ENCODE results near the gene LMO2.
"Not testable (repeated sequence)": the region's sequence is repeated elsewhere in the genome, so short reads cannot be mapped to it uniquely, and the experiment has no call there.

The LMO2 gene

DNA sequence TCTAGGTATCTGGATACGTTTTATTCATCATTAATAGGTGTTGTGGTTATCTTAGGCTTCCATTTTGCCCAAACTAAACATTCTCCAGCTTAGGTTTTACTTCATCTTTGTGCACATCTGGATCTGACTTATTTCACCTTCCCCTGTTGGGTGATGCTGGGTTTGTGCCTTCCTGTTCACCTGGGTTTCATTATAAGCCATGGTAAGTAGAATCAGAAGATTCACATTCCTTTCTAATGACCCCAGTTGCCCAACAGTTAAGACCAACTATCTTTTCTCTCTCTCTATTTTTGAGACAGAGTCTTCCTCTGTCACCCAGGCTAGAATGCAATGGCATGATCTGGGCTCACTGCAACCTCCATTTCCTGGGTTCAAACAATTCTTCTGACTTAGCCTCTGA lies 44.6 kb downstream of the LMO2 start:
- H3K27ac ChIP-seq (ENCODE audit: low read depth, low read length), result no peak overlapping the region
- no peak overlapping the region for H2AFZ ChIP-seq (ENCODE audit: low read depth, low read length, severe bottlenecking)
- H3K9me2 ChIP-seq (replicated peaks; ENCODE audit: insufficient read depth, low read length), result no peaks in the 10 kb centered on the region
- H3K4me3 ChIP-seq (ENCODE audit: insufficient read depth, low read length, poor library complexity, severe bottlenecking), result no peak overlapping the region
- no peak overlapping the region for H3K9ac ChIP-seq (ENCODE audit: low read length)
- H3K79me2 ChIP-seq (ENCODE audit: insufficient read depth, low read length), result no peaks in the 10 kb centered on the region
- no peaks in the 10 kb centered on the region for H3F3A ChIP-seq (ENCODE audit: insufficient read depth)
- H3K4me2 ChIP-seq (ENCODE audit: low read depth, low read length, poor library complexity, severe bottlenecking), result no peak overlapping the region
- no peaks in the 10 kb centered on the region for H3K9me3 ChIP-seq (ENCODE audit: insufficient read depth, low read length)
- no peaks in the 10 kb centered on the region for H3K36me3 ChIP-seq (ENCODE audit: low read length)
- no peaks in the 10 kb centered on the region for H4K20me1 ChIP-seq (ENCODE audit: low read depth, low read length)
- no peak for TF ChIP-seq EZH2phosphoT487 (conservative IDR thresholded peaks at IDR 0.05; ENCODE audit: low read length)
- TF ChIP-seq, protein P1, sequence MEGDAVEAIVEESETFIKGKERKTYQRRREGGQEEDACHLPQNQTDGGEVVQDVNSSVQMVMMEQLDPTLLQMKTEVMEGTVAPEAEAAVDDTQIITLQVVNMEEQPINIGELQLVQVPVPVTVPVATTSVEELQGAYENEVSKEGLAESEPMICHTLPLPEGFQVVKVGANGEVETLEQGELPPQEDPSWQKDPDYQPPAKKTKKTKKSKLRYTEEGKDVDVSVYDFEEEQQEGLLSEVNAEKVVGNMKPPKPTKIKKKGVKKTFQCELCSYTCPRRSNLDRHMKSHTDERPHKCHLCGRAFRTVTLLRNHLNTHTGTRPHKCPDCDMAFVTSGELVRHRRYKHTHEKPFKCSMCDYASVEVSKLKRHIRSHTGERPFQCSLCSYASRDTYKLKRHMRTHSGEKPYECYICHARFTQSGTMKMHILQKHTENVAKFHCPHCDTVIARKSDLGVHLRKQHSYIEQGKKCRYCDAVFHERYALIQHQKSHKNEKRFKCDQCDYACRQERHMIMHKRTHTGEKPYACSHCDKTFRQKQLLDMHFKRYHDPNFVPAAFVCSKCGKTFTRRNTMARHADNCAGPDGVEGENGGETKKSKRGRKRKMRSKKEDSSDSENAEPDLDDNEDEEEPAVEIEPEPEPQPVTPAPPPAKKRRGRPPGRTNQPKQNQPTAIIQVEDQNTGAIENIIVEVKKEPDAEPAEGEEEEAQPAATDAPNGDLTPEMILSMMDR (IDR thresholded peaks at IDR 0.05; ENCODE audit: insufficient read depth, low read length, poor library complexity, severe bottlenecking), result no peak
- H3K27me3 ChIP-seq (ENCODE audit: low read length), result no peaks in the 10 kb centered on the region

DNA sequence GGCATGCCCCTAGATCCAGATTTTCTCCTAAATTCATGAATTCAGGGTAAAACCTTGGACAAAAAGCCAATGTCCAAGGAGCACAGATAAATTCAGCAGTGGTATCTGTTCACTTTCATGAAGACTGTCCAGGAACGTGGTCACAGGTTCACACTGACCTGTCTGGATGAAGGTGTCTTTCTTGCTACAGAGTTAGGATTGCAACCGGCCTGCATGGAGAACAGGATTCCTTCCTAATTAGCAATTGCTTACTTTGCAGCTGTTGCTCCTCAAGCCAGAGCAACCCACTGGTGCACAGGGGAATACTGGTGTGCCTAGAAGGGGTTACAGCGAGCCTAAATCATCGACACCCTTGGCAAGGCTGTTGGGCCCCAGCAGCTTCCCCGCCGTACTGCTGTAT lies 47.6 kb downstream of the LMO2 start:
- H3K9me3 ChIP-seq (ENCODE audit: insufficient read depth, low read length), result no peaks in the 10 kb centered on the region
- H3F3A ChIP-seq (ENCODE audit: insufficient read depth), result no peaks in the 10 kb centered on the region
- H3K27ac ChIP-seq (ENCODE audit: low read depth, low read length), result no peak overlapping the region
- no peaks in the 10 kb centered on the region for H3K9me2 ChIP-seq (replicated peaks; ENCODE audit: insufficient read depth, low read length)
- H3K27me3 ChIP-seq (ENCODE audit: low read length), result no peaks in the 10 kb centered on the region
- H4K20me1 ChIP-seq (ENCODE audit: low read depth, low read length), result no peaks in the 10 kb centered on the region
- no peaks in the 10 kb centered on the region for H3K79me2 ChIP-seq (ENCODE audit: insufficient read depth, low read length)
- H3K4me3 ChIP-seq (ENCODE audit: insufficient read depth, low read length, poor library complexity, severe bottlenecking), result no peak overlapping the region
- no peaks in the 10 kb centered on the region for H3K36me3 ChIP-seq (ENCODE audit: low read length)
- H3K4me2 ChIP-seq (ENCODE audit: low read depth, low read length, poor library complexity, severe bottlenecking), result no peak overlapping the region
- H2AFZ ChIP-seq (ENCODE audit: low read depth, low read length, severe bottlenecking), result no peak overlapping the region
- no peak for TF ChIP-seq EZH2phosphoT487 (conservative IDR thresholded peaks at IDR 0.05; ENCODE audit: low read length)
- no peak overlapping the region for H3K9ac ChIP-seq (ENCODE audit: low read length)

- Histone ChIP-seq H3K79me2 (ENCODE audit: insufficient read depth, low read length) (no peaks in the 10 kb centered on the region), H3K9me3 (ENCODE audit: insufficient read depth, low read length) (no peaks in the 10 kb centered on the region), H3K36me3 (ENCODE audit: low read length) (no peaks in the 10 kb centered on the region), H3K9me2 (replicated peaks; ENCODE audit: insufficient read depth, low read length) (no peaks in the 10 kb centered on the region), H3K9ac (ENCODE audit: low read length) (no peak overlapping the region), H3K4me2 (ENCODE audit: low read depth, low read length, poor library complexity, severe bottlenecking) (no peak overlapping the region), H2AFZ (ENCODE audit: low read depth, low read length, severe bottlenecking) (no peak overlapping the region), H3K27me3 (ENCODE audit: low read length) (no peaks in the 10 kb centered on the region), H3F3A (ENCODE audit: insufficient read depth) (no peaks in the 10 kb centered on the region), H3K4me3 (ENCODE audit: insufficient read depth, low read length, poor library complexity, severe bottlenecking) (no peak overlapping the region), H3K27ac (ENCODE audit: low read depth, low read length) (no peak overlapping the region), H4K20me1 (ENCODE audit: low read depth, low read length) (no peaks in the 10 kb centered on the region)
- TF ChIP-seq EZH2phosphoT487 (conservative IDR thresholded peaks at IDR 0.05; ENCODE audit: low read length), result no peak
- TF ChIP-seq, protein P1 (IDR thresholded peaks at IDR 0.05; ENCODE audit: insufficient read depth, low read length, poor library complexity, severe bottlenecking), result no peak
Observed at GRCh38 chr11:33843018-33843417, 48.9 kb downstream of the LMO2 start.

DNA sequence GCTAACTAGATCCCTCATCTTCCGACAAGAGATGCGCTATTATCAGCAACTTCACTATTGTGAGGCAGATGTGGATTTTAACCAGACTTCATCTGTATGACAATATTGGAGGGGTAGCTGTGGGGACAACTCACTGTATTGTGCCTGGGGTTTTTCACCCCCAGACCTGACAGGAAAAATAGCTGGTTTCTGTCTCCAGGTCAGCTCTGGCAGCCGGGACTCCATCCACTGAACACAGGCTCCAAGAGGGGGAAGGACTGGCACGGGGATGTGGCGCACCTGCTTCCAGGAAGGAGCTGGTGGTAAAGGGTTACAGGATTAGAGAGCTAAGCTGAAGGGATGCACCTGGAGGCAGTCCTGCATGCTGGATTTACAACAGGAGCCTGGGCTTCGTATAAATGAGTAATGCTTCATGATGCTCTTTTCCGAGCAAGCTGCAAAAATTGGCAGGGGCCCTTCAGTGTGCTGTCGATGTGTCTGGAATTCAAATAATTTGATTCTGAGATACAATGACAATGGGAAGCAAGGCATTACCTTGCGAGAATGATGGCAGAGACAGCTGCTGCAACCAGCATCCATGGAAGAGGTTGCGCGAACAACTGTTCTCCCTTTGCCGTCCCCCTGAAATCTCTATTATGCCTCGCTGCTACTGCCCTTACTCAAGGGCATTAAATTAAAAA lies 49.5 kb downstream of the LMO2 start:
- Histone ChIP-seq H3F3A (ENCODE audit: insufficient read depth) (no peaks in the 10 kb centered on the region), H3K27ac (ENCODE audit: low read depth, low read length) (no peak overlapping the region), H3K9me3 (ENCODE audit: insufficient read depth, low read length) (no peaks in the 10 kb centered on the region), H3K9me2 (replicated peaks; ENCODE audit: insufficient read depth, low read length) (no peaks in the 10 kb centered on the region), H3K79me2 (ENCODE audit: insufficient read depth, low read length) (no peaks in the 10 kb centered on the region), H3K27me3 (ENCODE audit: low read length) (no peaks in the 10 kb centered on the region), H2AFZ (ENCODE audit: low read depth, low read length, severe bottlenecking) (no peak overlapping the region), H3K9ac (ENCODE audit: low read length) (no peak overlapping the region), H4K20me1 (ENCODE audit: low read depth, low read length) (no peaks in the 10 kb centered on the region), H3K36me3 (ENCODE audit: low read length) (no peaks in the 10 kb centered on the region), H3K4me2 (ENCODE audit: low read depth, low read length, poor library complexity, severe bottlenecking) (no peak overlapping the region), H3K4me3 (ENCODE audit: insufficient read depth, low read length, poor library complexity, severe bottlenecking) (no peak overlapping the region)
- no peak for TF ChIP-seq EZH2phosphoT487 (conservative IDR thresholded peaks at IDR 0.05; ENCODE audit: low read length)
- TF ChIP-seq, protein P1 (IDR thresholded peaks at IDR 0.05; ENCODE audit: insufficient read depth, low read length, poor library complexity, severe bottlenecking), result no peak

DNA sequence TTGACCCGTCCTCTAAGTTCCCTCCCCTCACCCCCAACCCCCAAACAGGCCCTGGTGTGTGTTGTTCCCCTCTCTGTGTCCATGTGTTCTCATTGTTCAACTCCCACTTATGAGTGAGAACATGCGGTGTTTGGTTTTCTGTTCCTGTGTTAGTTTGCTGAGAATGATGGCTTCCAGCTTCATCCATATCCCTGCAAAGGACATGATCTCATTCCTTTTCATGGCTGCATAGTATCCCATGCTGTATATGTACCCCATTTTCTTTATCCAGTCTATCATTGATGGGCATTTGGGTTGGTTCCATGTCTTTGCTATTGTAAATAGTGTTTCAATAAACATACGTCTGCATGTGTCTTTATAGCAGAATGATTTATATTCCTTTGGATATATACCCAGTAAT lies 53.6 kb downstream of the LMO2 start:
- H3K36me3 ChIP-seq (ENCODE audit: low read length); H4K20me1 ChIP-seq (ENCODE audit: low read depth, low read length); H2AFZ ChIP-seq (ENCODE audit: low read depth, low read length, severe bottlenecking); H3K27ac ChIP-seq (ENCODE audit: low read depth, low read length); H3K4me2 ChIP-seq (ENCODE audit: low read depth, low read length, poor library complexity, severe bottlenecking); H3K27me3 ChIP-seq (ENCODE audit: low read length); H3K9ac ChIP-seq (ENCODE audit: low read length); H3K9me2 ChIP-seq (replicated peaks; ENCODE audit: insufficient read depth, low read length); H3F3A ChIP-seq (ENCODE audit: insufficient read depth); H3K4me3 ChIP-seq (ENCODE audit: insufficient read depth, low read length, poor library complexity, severe bottlenecking); H3K79me2 ChIP-seq (ENCODE audit: insufficient read depth, low read length); H3K9me3 ChIP-seq (ENCODE audit: insufficient read depth, low read length): not testable (repeated sequence)

DNA sequence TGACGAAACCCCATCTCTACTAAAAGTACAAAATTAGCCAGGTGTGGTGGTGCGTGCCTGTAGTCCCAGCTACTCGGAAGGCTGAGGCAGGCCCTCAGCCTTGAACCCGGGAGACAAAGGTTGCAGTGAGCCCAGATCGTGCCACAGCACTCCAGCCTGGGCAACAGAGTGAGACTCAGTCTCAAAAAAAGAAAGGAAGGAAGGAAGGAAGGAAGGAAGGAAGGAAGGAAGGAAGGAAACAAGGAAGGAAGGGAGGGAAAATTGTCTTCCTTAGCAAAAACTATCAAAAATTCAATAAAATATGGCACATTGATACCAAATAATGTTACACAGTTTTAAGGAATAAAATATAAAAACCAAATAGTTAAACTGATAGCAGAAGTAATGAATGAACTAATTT lies 54.5 kb downstream of the LMO2 start:
- H3K9me3 ChIP-seq (ENCODE audit: insufficient read depth, low read length); H3F3A ChIP-seq (ENCODE audit: insufficient read depth); H3K79me2 ChIP-seq (ENCODE audit: insufficient read depth, low read length); H3K9ac ChIP-seq (ENCODE audit: low read length); H4K20me1 ChIP-seq (ENCODE audit: low read depth, low read length); H3K9me2 ChIP-seq (replicated peaks; ENCODE audit: insufficient read depth, low read length); H3K4me2 ChIP-seq (ENCODE audit: low read depth, low read length, poor library complexity, severe bottlenecking); H3K27me3 ChIP-seq (ENCODE audit: low read length); H3K4me3 ChIP-seq (ENCODE audit: insufficient read depth, low read length, poor library complexity, severe bottlenecking); H2AFZ ChIP-seq (ENCODE audit: low read depth, low read length, severe bottlenecking); H3K27ac ChIP-seq (ENCODE audit: low read depth, low read length); H3K36me3 ChIP-seq (ENCODE audit: low read length): not testable (repeated sequence)
